ENCODE measurements around the gene RNF8. TPM values are rescaled to one million over a fixed set of nuclear protein-coding genes. Genes with fewer than 3 reads are reported as not detected.

The RNF8 gene
- total and polyA plus RNA-seq, 9 of the 15 experiments (the other 6 are each of a cell fraction or from before 2014, with no cell fraction given), result 10.6 to 47.0 (median 37.5) TPM

DNA sequence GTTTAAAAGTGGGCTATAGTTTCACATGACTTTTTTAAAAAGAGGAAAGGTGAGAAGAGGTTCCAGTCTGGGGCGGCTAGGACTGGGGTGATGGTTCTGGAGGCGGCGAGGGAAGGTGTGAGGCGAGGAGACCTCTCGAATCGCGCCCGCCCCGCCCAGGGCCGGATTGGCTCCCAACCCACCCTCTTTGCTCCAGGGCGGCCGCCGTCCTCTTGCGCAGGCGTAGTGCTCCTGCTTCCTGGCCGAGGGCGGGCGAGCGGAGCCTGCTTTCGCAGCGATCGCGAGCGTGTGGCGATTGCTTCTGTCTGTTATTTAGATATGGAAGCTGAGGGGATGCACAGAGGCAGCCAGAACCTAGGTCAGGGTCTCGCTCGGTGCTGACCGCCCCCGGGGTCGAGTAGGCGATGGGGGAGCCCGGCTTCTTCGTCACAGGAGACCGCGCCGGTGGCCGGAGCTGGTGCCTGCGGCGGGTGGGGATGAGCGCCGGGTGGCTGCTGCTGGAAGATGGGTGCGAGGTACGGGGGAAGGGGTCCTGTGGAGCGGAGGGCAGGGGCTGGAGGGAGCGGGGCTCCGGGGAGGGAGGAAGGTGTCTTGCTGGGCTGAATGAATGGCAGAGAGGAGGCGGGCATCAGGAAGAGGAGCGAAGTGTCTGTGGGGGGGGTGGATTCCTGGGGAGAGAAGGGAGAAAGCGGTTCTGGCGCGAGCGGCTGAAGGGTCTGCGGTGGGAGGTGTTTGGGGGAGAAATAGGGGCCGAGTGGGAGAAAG lies at the start of gene RNF8 (continued):
- TF ChIP-seq ATF1 (CRISPR knock-in tag; IDR thresholded peaks at IDR 0.05) (peak; percentile 11; the same call in 1 of the 2 replicates), ATF1 (tag; IDR thresholded peaks at IDR 0.05) (no peak; the same call in 1 of the 2 replicates), ZBTB1 (CRISPR knock-in tag; IDR thresholded peaks at IDR 0.05; ENCODE audit: borderline replicate concordance, low read depth) (peak; percentile 33; the same call in 1 of the 2 replicates), POLR2G (IDR thresholded peaks at IDR 0.05; ENCODE audit: low read depth, low read length) (peak; percentile 88), DIDO1 (tag; IDR thresholded peaks at IDR 0.05; ENCODE audit: low read depth) (peak; percentile 61; the same call in 1 of the 2 replicates), SIN3B (IDR thresholded peaks at IDR 0.05; ENCODE audit: low read depth) (peak; percentile 75), PHF21A (IDR thresholded peaks at IDR 0.05; ENCODE audit: borderline replicate concordance, low read depth) (no peak), COPS2 (conservative IDR thresholded peaks at IDR 0.05) (no peak), ZNF695 (CRISPR knock-in tag; IDR thresholded peaks at IDR 0.05) (no peak), SP1 (CRISPR knock-in tag; IDR thresholded peaks at IDR 0.05) (0 out of 2 replicates have a peak, but pooled peaks have one; percentile 32), TRIM24 (IDR thresholded peaks at IDR 0.05) (no peak), POLR2A (conservative IDR thresholded peaks at IDR 0.05) (peak; percentile 86), BHLHE40 (IDR thresholded peaks at IDR 0.05; ENCODE audit: low read length) (peak; percentile 33; the same call in 1 of the 2 replicates), NRF1 (conservative IDR thresholded peaks at IDR 0.05 in 1 of 2, IDR thresholded peaks at IDR 0.05 in 1 of 2) (peak; percentile 98), HDAC2 (IDR thresholded peaks at IDR 0.05) (peak; percentile 34; the same call in 1 of the 2 replicates), PHB (CRISPR knock-in tag; IDR thresholded peaks at IDR 0.05) (no peak)
- TF ChIP-seq, protein P1, sequence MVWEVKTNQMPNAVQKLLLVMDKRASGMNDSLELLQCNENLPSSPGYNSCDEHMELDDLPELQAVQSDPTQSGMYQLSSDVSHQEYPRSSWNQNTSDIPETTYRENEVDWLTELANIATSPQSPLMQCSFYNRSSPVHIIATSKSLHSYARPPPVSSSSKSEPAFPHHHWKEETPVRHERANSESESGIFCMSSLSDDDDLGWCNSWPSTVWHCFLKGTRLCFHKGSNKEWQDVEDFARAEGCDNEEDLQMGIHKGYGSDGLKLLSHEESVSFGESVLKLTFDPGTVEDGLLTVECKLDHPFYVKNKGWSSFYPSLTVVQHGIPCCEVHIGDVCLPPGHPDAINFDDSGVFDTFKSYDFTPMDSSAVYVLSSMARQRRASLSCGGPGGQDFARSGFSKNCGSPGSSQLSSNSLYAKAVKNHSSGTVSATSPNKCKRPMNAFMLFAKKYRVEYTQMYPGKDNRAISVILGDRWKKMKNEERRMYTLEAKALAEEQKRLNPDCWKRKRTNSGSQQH (CRISPR knock-in tag; IDR thresholded peaks at IDR 0.05), result peak; percentile 86
- TF ChIP-seq, protein P2, sequence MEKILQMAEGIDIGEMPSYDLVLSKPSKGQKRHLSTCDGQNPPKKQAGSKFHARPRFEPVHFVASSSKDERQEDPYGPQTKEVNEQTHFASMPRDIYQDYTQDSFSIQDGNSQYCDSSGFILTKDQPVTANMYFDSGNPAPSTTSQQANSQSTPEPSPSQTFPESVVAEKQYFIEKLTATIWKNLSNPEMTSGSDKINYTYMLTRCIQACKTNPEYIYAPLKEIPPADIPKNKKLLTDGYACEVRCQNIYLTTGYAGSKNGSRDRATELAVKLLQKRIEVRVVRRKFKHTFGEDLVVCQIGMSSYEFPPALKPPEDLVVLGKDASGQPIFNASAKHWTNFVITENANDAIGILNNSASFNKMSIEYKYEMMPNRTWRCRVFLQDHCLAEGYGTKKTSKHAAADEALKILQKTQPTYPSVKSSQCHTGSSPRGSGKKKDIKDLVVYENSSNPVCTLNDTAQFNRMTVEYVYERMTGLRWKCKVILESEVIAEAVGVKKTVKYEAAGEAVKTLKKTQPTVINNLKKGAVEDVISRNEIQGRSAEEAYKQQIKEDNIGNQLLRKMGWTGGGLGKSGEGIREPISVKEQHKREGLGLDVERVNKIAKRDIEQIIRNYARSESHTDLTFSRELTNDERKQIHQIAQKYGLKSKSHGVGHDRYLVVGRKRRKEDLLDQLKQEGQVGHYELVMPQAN (IDR thresholded peaks at IDR 0.05; ENCODE audit: borderline replicate concordance), result peak; percentile 59; the same call in 1 of the 2 replicates
- TF ChIP-seq, protein P3, sequence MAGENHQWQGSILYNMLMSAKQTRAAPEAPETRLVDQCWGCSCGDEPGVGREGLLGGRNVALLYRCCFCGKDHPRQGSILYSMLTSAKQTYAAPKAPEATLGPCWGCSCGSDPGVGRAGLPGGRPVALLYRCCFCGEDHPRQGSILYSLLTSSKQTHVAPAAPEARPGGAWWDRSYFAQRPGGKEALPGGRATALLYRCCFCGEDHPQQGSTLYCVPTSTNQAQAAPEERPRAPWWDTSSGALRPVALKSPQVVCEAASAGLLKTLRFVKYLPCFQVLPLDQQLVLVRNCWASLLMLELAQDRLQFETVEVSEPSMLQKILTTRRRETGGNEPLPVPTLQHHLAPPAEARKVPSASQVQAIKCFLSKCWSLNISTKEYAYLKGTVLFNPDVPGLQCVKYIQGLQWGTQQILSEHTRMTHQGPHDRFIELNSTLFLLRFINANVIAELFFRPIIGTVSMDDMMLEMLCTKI (IDR thresholded peaks at IDR 0.05; ENCODE audit: partially characterized antibody), result no peak
